ENCODE data around the gene KLHL1. TPM values are rescaled to one million over a fixed set of nuclear protein-coding genes. Genes with fewer than 3 reads are reported as not detected.

KLHL1 gene
- total RNA-seq, 2 experiments from 2014 or later, result not detected

DNA sequence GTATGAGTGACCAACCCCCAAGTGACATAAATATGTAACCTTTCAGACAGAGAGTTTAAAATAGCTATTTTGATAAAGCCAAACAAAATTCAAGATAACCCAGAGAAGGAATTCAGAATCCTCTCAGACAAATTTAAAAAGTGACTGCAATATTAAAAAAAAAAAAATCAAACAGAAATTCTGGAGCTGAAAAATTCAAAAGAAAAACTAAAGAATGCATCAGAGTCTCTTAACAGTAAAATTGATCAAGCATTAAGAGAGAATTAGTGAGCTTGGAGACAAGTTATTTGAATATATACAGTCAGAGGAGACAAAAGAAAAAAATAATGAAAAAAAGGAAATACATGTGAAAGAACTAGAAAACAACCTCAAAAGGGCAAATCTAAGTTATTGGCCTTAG lies 53.7 kb downstream of the KLHL1 start:
- CTCF ChIA-PET, result no interaction called here
- Mint-ChIP-seq H3K9me3 (peaks cover 9% of the 10 kb centered on the region), H3K27ac (no peak overlapping the region), H3K27me3 (no peaks in the 10 kb centered on the region), H3K4me3 (no peak overlapping the region), H3K4me1 (no peaks in the 10 kb centered on the region), H3K36me3 (ENCODE audit: low read depth) (no peaks in the 10 kb centered on the region)
- DNase-seq, result no peak
- POLR2A ChIA-PET, result no interaction called here

DNA sequence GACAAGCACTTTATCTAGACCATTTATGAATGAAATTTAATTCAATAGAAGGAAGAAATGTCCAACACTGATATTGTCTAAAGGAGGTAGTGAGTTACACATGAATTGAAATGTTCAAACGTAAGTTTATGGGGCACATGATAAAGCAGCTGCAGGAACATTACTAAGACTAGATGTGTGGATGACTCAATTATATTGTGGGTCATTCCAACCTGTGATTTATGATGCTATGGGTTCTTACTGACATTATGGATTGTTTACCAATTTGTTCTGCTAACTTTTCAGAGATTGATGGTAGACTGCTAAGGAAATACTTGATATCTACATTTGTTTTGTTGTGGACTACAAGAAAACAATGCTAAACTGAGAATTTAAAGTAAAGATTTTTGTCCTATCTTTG lies 56.7 kb downstream of the KLHL1 start:
- Mint-ChIP-seq H3K27ac (no peak overlapping the region), H3K4me1 (no peaks in the 10 kb centered on the region), H3K27me3 (no peaks in the 10 kb centered on the region), H3K4me3 (no peak overlapping the region), H3K36me3 (ENCODE audit: low read depth) (no peaks in the 10 kb centered on the region), H3K9me3 (peaks cover 11% of the 10 kb centered on the region)
- ChIA-PET CTCF (no interaction called here), POLR2A (no interaction called here)
- DNase-seq, result no peak

DNA sequence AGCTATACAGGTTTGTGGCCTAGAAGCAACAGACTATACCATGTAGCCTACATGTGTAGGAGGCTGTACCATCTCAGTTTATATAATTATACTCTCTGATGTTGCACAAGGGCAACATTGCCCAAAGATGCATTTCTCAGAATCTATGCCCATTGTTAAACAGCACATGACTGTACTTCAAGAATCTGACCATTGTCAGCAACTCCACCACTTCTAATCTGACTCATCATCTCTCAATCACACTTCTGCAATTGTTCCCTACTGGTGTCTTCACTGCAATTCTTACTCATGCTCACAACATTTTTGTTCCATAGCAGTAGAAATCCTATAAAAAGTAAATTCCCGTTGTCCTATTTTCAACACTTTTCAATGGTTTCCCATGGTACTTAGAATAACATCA lies 64.6 kb downstream of the KLHL1 start:
- H3K4me3 Mint-ChIP-seq, result no peak overlapping the region
- H3K9me3 Mint-ChIP-seq, result peaks cover 9% of the 10 kb centered on the region
- no peaks in the 10 kb centered on the region for H3K27me3 Mint-ChIP-seq
- no peaks in the 10 kb centered on the region for H3K36me3 Mint-ChIP-seq (ENCODE audit: low read depth)
- CTCF ChIA-PET, result no interaction called here
- H3K27ac Mint-ChIP-seq, result no peak overlapping the region
- POLR2A ChIA-PET, result no interaction called here
- DNase-seq, result no peak
- H3K4me1 Mint-ChIP-seq, result no peaks in the 10 kb centered on the region

DNA sequence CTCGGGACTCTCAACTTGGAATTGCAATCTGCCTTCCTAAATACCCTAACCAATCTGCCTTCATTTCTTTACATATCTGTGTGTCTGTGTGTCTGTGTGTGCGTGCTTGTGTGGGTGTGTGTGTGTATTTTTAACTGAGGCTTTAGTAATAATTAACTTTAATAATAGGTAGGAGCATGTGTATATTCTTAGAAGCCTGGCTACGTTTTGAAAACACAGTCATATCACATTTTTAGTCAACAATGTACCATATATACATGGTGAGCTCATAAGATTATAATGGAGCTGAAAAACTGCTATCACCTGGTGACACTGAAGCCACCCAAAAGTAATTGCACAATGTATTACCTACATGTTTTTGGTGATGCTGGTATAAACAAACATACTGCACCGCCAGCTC lies 66.1 kb downstream of the KLHL1 start:
- POLR2A ChIA-PET, result no interaction called here
- no peaks in the 10 kb centered on the region for H3K36me3 Mint-ChIP-seq (ENCODE audit: low read depth)
- no peak overlapping the region for H3K27ac Mint-ChIP-seq
- H3K4me1 Mint-ChIP-seq, result no peaks in the 10 kb centered on the region
- CTCF ChIA-PET, result no interaction called here
- DNase-seq, result no peak
- no peaks in the 10 kb centered on the region for H3K27me3 Mint-ChIP-seq
- peaks cover 9% of the 10 kb centered on the region for H3K9me3 Mint-ChIP-seq
- no peak overlapping the region for H3K4me3 Mint-ChIP-seq

DNA sequence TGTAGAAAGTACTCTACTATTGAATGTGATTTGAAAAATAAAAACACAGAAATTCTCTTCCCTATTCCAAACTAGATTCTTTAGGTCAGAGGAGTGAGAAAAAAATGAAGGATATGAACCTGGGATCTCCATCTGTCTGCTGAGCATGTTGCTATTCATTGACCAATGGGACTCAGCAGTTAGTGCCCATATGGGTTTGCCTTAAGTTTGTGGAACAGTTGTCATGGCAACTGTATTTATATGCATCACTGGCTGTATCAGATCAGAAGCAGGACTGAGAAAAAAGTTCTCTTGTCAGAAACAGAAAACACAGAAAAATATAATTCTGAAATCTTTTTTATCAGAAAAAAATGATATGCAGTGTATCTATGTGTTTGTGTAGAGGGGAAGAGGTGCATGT lies 74.0 kb downstream of the KLHL1 start:
- POLR2A ChIA-PET, result no interaction called here
- no peaks in the 10 kb centered on the region for H3K27me3 Mint-ChIP-seq
- H3K27ac Mint-ChIP-seq, result no peak overlapping the region
- peaks cover 10% of the 10 kb centered on the region for H3K9me3 Mint-ChIP-seq
- CTCF ChIA-PET, result no interaction called here
- no peak for DNase-seq
- no peak overlapping the region for H3K4me3 Mint-ChIP-seq
- H3K36me3 Mint-ChIP-seq (ENCODE audit: low read depth), result no peaks in the 10 kb centered on the region
- no peaks in the 10 kb centered on the region for H3K4me1 Mint-ChIP-seq

DNA sequence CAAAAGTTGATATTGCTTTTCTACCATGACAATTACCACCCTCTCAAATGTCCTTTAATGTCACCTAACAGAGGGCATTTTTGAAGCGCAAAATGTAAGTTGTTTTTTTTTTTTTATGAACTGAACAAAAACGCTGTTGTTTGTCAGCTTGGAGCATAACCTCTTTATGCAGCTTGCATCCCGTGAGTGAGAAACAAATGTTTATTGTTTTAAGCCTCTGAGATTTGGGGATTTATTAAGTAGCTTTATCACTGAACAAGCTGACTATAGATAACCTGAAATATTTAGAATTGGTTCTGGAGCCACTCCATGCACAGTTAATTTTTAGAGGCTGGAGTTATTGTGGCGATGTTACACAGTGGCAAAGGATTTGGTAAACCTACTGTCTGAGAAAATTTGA lies 80.7 kb downstream of the KLHL1 start:
- H3K4me1 Mint-ChIP-seq, result no peaks in the 10 kb centered on the region
- H3K36me3 Mint-ChIP-seq (ENCODE audit: low read depth), result no peaks in the 10 kb centered on the region
- no peaks in the 10 kb centered on the region for H3K27me3 Mint-ChIP-seq
- no peak overlapping the region for H3K27ac Mint-ChIP-seq
- peaks cover 10% of the 10 kb centered on the region for H3K9me3 Mint-ChIP-seq
- CTCF ChIA-PET, result no interaction called here
- no peak overlapping the region for H3K4me3 Mint-ChIP-seq
- POLR2A ChIA-PET, result no interaction called here
- no peak for DNase-seq

DNA sequence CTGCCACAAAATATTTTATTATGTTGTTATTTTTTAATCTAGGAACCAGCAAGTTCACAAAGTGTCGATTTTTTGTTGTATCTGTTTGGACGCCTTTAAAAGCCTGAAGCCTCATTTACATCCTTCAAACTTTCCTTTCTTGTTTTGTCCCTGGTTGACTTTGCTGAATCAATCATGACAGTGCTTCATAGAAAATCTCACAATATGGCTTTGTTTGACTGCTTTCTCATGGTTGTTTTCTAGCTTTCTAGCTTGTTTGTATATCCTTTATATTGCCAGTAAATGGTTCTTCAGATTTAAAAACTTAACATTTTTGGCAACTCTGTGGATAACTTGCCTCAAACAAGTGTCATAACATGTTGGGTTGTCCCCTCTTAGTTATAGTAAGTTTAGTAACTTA lies 84.7 kb downstream of the KLHL1 start:
- DNase-seq, result no peak
- CTCF ChIA-PET, result no interaction called here

DNA sequence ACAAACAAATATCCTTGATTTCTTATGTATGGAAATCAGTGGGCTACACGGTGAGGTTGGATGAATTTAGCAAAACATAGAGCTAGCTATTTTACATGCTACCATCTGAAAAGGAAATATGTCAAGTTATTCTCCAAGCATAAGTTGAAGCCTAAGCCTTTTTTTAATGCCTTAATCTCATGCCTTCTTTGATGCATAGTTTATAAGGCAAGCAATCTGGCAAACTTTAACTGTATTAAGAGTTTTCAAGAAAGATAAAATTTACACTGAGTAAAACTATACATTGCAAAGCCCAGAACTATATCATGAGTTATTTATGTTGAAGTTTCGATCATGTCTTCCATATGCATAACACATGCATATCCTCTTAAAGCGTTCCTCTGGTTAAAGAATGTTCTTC lies 85.6 kb downstream of the KLHL1 start:
- no peak for DNase-seq
- no peaks in the 10 kb centered on the region for H3K27me3 Mint-ChIP-seq
- no peaks in the 10 kb centered on the region for H3K36me3 Mint-ChIP-seq (ENCODE audit: low read depth)
- no peak overlapping the region for H3K4me3 Mint-ChIP-seq
- POLR2A ChIA-PET, result no interaction called here
- H3K4me1 Mint-ChIP-seq, result no peaks in the 10 kb centered on the region
- CTCF ChIA-PET, result no interaction called here
- peaks cover 5% of the 10 kb centered on the region for H3K9me3 Mint-ChIP-seq
- H3K27ac Mint-ChIP-seq, result no peak overlapping the region

More for the DNA sequence above, 84.7 kb downstream of the KLHL1 start:
- H3K4me3 Mint-ChIP-seq, result no peak overlapping the region
- no peaks in the 10 kb centered on the region for H3K4me1 Mint-ChIP-seq
- H3K36me3 Mint-ChIP-seq (ENCODE audit: low read depth), result no peaks in the 10 kb centered on the region
- H3K27ac Mint-ChIP-seq, result no peak overlapping the region
- H3K27me3 Mint-ChIP-seq, result no peaks in the 10 kb centered on the region
- peaks cover 5% of the 10 kb centered on the region for H3K9me3 Mint-ChIP-seq
- POLR2A ChIA-PET, result no interaction called here

DNA sequence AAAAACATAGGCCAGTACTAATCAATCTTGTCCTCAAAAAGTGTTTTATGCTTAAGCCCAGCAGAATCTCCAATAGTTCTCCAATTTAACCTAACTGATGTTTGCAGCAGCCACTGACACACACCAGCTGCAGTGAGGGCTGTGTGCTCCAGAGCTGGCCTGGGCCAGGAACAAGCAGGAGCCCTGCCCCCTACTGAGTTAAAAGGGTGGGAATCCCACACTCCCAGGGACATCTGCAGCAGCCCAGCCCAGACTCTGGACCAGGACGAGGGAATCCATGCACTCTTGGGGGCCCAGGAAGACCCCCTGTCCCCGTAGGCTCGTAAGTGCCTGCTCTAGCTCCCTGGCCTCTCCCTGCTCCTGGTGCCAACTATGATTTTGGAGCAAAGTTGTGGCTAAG lies 92.1 kb downstream of the KLHL1 start:
- Mint-ChIP-seq H3K36me3 (ENCODE audit: low read depth) (no peaks in the 10 kb centered on the region), H3K9me3 (peaks cover 3% of the 10 kb centered on the region), H3K27me3 (no peaks in the 10 kb centered on the region), H3K4me1 (no peaks in the 10 kb centered on the region), H3K27ac (no peak overlapping the region), H3K4me3 (no peak overlapping the region)
- no peak for DNase-seq
- CTCF ChIA-PET, result no interaction called here
- POLR2A ChIA-PET, result no interaction called here

DNA sequence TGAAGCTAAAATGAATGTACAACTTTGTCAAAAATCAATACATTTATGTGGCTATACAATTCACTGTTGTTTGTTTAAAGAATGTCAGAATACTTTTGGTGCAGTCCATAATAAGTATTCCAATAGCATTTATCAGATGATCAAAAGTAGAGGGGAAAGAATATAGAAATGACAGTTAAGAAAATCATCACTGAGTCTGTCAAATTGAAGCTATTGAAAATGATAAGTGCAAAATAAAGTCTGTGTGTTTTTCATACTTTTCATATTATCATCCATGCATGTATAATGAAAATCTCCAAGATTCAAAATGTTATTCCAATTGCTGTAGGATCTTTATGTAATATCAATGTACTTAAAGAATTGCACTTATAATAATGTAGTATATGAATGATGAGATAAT lies 93.9 kb downstream of the KLHL1 start:
- peaks cover 13% of the 10 kb centered on the region for H3K9me3 Mint-ChIP-seq
- POLR2A ChIA-PET, result no interaction called here
- H3K4me1 Mint-ChIP-seq, result no peaks in the 10 kb centered on the region
- no peaks in the 10 kb centered on the region for H3K36me3 Mint-ChIP-seq (ENCODE audit: low read depth)
- H3K27ac Mint-ChIP-seq, result no peak overlapping the region
- H3K4me3 Mint-ChIP-seq, result no peak overlapping the region
- H3K27me3 Mint-ChIP-seq, result no peaks in the 10 kb centered on the region
- CTCF ChIA-PET, result no interaction called here
- no peak for DNase-seq

DNA sequence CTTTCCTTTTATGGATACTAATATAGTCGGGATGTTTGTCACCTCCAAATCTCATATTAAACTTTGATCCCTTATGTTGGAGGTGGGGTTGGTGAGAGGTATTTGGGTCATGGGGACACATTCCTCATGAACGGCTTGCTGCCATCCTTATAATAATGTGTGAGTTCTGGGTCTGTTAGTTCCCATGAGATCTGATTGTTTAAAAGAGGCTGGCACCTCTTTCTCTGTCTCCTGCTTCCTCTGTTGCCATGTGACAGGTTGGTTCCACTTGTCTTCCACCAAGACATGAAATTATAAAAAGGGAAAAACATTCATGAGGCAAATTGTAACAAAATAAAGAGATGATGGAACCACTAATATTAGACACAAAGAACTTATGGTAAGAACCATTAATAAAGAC lies 108.4 kb downstream of the KLHL1 start:
- no peaks in the 10 kb centered on the region for H3K27me3 Mint-ChIP-seq
- H3K27ac Mint-ChIP-seq, result no peak overlapping the region
- ChIA-PET CTCF (no interaction called here), POLR2A (no interaction called here)
- H3K36me3 Mint-ChIP-seq (ENCODE audit: low read depth), result no peaks in the 10 kb centered on the region
- DNase-seq, result no peak
- H3K4me3 Mint-ChIP-seq, result no peak overlapping the region
- no peaks in the 10 kb centered on the region for H3K4me1 Mint-ChIP-seq
- no peaks in the 10 kb centered on the region for H3K9me3 Mint-ChIP-seq

DNA sequence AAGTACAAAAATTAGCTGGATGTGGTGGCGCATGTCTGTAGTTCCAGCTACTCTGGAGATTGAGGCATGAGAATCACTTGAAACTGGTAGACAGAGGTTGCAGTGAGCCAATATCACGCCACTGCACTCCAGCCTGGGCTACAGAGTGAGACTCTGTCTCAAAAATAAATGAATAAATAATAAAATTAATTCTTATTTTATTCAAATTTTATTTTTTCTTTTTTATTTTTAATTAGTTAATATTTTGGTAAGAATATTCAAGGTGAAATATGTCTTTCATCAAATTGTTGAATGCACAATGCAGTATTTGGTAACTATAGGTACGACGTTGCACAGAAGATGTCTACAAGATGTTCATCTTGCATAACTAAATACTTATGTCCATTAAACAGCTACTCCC lies 111.2 kb downstream of the KLHL1 start:
- no peak overlapping the region for H3K27ac Mint-ChIP-seq
- POLR2A ChIA-PET, result no interaction called here

DNA sequence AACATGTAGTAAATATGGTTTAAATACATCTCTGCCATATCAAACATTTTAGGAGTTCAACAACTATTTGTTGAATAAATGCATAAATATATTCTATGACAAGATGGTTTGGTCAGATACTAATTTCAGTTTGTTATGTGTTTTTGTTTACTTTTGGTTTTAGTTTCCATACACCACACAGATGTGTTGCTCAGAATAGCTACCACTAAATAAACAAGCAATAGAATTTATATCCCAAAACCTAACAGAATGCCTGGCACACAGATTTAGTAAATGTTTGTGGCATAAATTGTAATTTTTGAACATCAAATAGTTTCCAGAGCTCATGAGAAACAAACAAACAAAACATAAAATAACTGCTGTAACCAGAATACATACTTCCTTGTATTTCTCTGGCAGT lies 127.5 kb downstream of the KLHL1 start:
- no peaks in the 10 kb centered on the region for H3K27me3 Mint-ChIP-seq
- no peaks in the 10 kb centered on the region for H3K4me1 Mint-ChIP-seq
- CTCF ChIA-PET, result no interaction called here
- H3K9me3 Mint-ChIP-seq, result peaks cover 6% of the 10 kb centered on the region
- POLR2A ChIA-PET, result no interaction called here
- DNase-seq, result no peak
- no peak overlapping the region for H3K27ac Mint-ChIP-seq
- no peak overlapping the region for H3K4me3 Mint-ChIP-seq
- H3K36me3 Mint-ChIP-seq (ENCODE audit: low read depth), result no peaks in the 10 kb centered on the region

More for the DNA sequence above, 111.2 kb downstream of the KLHL1 start:
- Mint-ChIP-seq H3K36me3 (ENCODE audit: low read depth) (no peaks in the 10 kb centered on the region), H3K4me3 (no peak overlapping the region), H3K27me3 (no peaks in the 10 kb centered on the region), H3K4me1 (no peaks in the 10 kb centered on the region), H3K9me3 (peaks cover 4% of the 10 kb centered on the region)
- DNase-seq, result no peak
- CTCF ChIA-PET, result no interaction called here

DNA sequence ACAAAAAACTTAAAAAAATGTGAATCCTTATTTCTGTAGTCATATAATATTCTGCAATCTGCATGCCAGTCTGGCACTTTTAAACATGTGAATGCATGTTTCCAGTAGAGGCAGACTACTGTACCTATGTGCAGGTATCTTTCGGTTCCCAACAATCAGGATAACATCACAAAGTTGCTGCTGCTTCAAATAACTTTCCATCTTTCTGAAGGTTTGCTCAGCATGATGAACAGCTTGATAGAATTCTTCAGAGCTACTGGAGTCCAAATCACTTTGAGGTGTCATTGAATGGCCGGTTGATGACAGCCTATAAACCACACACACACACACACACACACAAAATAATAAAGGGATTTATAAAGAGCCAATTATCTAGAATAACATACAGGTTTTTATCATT lies 132.8 kb downstream of the KLHL1 start:
- H3K9me3 Mint-ChIP-seq, result no peaks in the 10 kb centered on the region
- H3K4me1 Mint-ChIP-seq, result no peaks in the 10 kb centered on the region
- H3K36me3 Mint-ChIP-seq (ENCODE audit: low read depth), result no peaks in the 10 kb centered on the region

DNA sequence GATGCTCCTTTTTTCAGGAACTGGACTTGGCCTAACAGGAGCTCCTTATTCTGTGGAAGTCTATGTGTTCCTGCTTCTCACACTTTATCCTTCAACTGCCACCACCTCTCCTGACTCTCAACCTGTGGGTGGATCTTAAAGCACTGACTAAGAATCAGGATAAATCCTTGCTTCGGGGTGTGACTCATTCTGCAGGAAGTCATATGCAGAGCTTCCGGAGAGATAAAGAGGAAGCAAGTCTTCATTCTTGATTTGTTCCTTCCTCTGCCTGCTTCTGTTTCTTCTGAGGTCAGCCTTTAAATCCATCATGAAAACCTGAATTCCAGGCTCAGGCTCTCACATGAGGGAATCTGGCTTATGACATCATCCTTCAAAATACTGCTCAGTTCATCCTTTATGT lies 137.7 kb downstream of the KLHL1 start:
- Mint-ChIP-seq H3K27me3 (no peaks in the 10 kb centered on the region), H3K4me1 (no peaks in the 10 kb centered on the region), H3K36me3 (ENCODE audit: low read depth) (no peaks in the 10 kb centered on the region), H3K27ac (no peak overlapping the region), H3K4me3 (no peak overlapping the region), H3K9me3 (peaks cover 5% of the 10 kb centered on the region)
- CTCF ChIA-PET, result no interaction called here
- POLR2A ChIA-PET, result no interaction called here
- DNase-seq, result no peak

More for the DNA sequence above, 132.8 kb downstream of the KLHL1 start:
- no peak overlapping the region for H3K27ac Mint-ChIP-seq
- DNase-seq, result no peak
- no peaks in the 10 kb centered on the region for H3K27me3 Mint-ChIP-seq
- ChIA-PET POLR2A (no interaction called here), CTCF (no interaction called here)
- no peak overlapping the region for H3K4me3 Mint-ChIP-seq

All from activated CD4-positive, alpha-beta memory T cell treated with anti-CD3 and anti-CD28 coated beads, Interleukin-2, amount 10 ng/mL, durations not matched to agents 7 days and 5 days (primary cell).